ENCODE data around the gene PRR14. TPM values are rescaled to one million over a fixed set of nuclear protein-coding genes. Genes with fewer than 3 reads are reported as not detected.

The PRR14 gene
- total RNA-seq (2014; rRNA removed; shearing (Covaris generic)) (5.6 and 7.2 TPM in 2 replicates), polyA plus RNA-seq (2016; fragmentation: Nextera tagmentation; extraction: Ambion mirVana) (15.2 and 18.0 TPM in 2 replicates)

- H3K36me3 ChIP-seq (ENCODE audit: low read depth), result no peaks in the 10 kb centered on the region
- TF ChIP-seq EZH2 (IDR thresholded peaks at IDR 0.05; ENCODE audit: insufficient read depth, poor library complexity, severe bottlenecking) (no peak), EZH2phosphoT487 (IDR thresholded peaks at IDR 0.05; ENCODE audit: insufficient read depth, low read depth) (no peak)
- in situ Hi-C loops (cut with MboI), result no loop called here
- peak within 1 kb of the TSS; percentile 72 for H3K27ac ChIP-seq
- peak; percentile 99 for DNase-seq
- no peaks in the 10 kb centered on the region for H3F3A ChIP-seq (ENCODE audit: insufficient read depth)
- peak within 1 kb of the TSS; percentile 85 for H3K4me2 ChIP-seq (ENCODE audit: unreplicated experiment)
- 2 to 3% methylated on average over 35 to 52 of the region's 53 CpGs for WGBS, 2 experiments (ENCODE audit: low coverage in 1 of 2, low lambda C conversion rate in 2 of 2, missing lambda C conversion rate in 2 of 2)
- H3K9me3 ChIP-seq (ENCODE audit: low read depth), result no peaks in the 10 kb centered on the region
- peak within 1 kb of the TSS; percentile 87 for H3K9ac ChIP-seq
- H3K9me2 ChIP-seq (ENCODE audit: insufficient read depth), result no peaks in the 10 kb centered on the region
- H3K4me3 ChIP-seq, result peak within 1 kb of the TSS; percentile 96
- H3K4me1 ChIP-seq (ENCODE audit: insufficient read depth), result peaks cover 9% of the 10 kb centered on the region
- no peaks in the 10 kb centered on the region for H4K20me1 ChIP-seq (ENCODE audit: insufficient read depth)
- peak within 1 kb of the TSS; percentile 98 for H2AFZ ChIP-seq
- H3K79me2 ChIP-seq (ENCODE audit: insufficient read depth), result peaks cover 24% of the 10 kb centered on the region
- H3K27me3 ChIP-seq (replicated peaks; ENCODE audit: insufficient read depth), result no peaks in the 10 kb centered on the region
Measured at GRCh38 chr16:30650369-30651123, at the start of gene PRR14. PRR14 (plus strand) TSS chr16:30650960; CDS start chr16:30651646, 686 bp downstream.

GRCh38 chr16:30601966-30602365 lies 48.8 kb upstream of the PRR14 start:
- no peak overlapping the region for H3K4me3 ChIP-seq
- no peak overlapping the region for H2AFZ ChIP-seq
- no peaks in the 10 kb centered on the region for H3K27me3 ChIP-seq (replicated peaks; ENCODE audit: insufficient read depth)
- H3K9ac ChIP-seq, result no peak overlapping the region
- H3K9me2 ChIP-seq (ENCODE audit: insufficient read depth), result no peaks in the 10 kb centered on the region
- TF ChIP-seq EZH2 (IDR thresholded peaks at IDR 0.05; ENCODE audit: insufficient read depth, poor library complexity, severe bottlenecking) (no peak), EZH2phosphoT487 (IDR thresholded peaks at IDR 0.05; ENCODE audit: insufficient read depth, low read depth) (no peak)
- in situ Hi-C loops (cut with MboI), result loop anchor here (25.0 kb wide), 1 partner anchor 465 kb away; no protein-coding TSS in a partner anchor
- H3K9me3 ChIP-seq (ENCODE audit: low read depth), result no peaks in the 10 kb centered on the region
- WGBS, 2 experiments (ENCODE audit: low coverage in 1 of 2, low lambda C conversion rate in 2 of 2, missing lambda C conversion rate in 2 of 2), result 75 to 78% methylated on average over 4 of the region's 4 CpGs
- H4K20me1 ChIP-seq (ENCODE audit: insufficient read depth), result no peaks in the 10 kb centered on the region
- 0 out of 2 replicates have a peak, but pooled peaks cover 10% of the 10 kb centered on the region for H3K36me3 ChIP-seq (ENCODE audit: low read depth)
- no peak overlapping the region for H3K4me2 ChIP-seq (ENCODE audit: unreplicated experiment)
- no peaks in the 10 kb centered on the region; the same call in 1 of the 2 replicates for H3K79me2 ChIP-seq (ENCODE audit: insufficient read depth)
- DNase-seq, result no peak
- peak overlapping the region; percentile 61; the same call in 1 of the 2 replicates for H3K27ac ChIP-seq
- peaks cover 17% of the 10 kb centered on the region for H3K4me1 ChIP-seq (ENCODE audit: insufficient read depth)
- peaks cover 23% of the 10 kb centered on the region for H3F3A ChIP-seq (ENCODE audit: insufficient read depth)

GRCh38 chr16:30602616-30603277 lies 48.0 kb upstream of the PRR14 start:
- peak overlapping the region; percentile 44 for H3K9ac ChIP-seq
- in situ Hi-C loops (cut with MboI), result loop anchor here (25.0 kb wide), 1 partner anchor 465 kb away; no protein-coding TSS in a partner anchor
- no peaks in the 10 kb centered on the region for H3K27me3 ChIP-seq (replicated peaks; ENCODE audit: insufficient read depth)
- DNase-seq, result peak; percentile 73
- H3K9me3 ChIP-seq (ENCODE audit: low read depth), result no peaks in the 10 kb centered on the region
- H3K4me2 ChIP-seq (ENCODE audit: unreplicated experiment), result peak overlapping the region; percentile 44
- peaks cover 2% of the 10 kb centered on the region for H3K79me2 ChIP-seq (ENCODE audit: insufficient read depth)
- 15 to 20% methylated on average over 4 of the region's 4 CpGs for WGBS, 2 experiments (ENCODE audit: low coverage in 1 of 2, low lambda C conversion rate in 2 of 2, missing lambda C conversion rate in 2 of 2)
- no peaks in the 10 kb centered on the region for H3K9me2 ChIP-seq (ENCODE audit: insufficient read depth)
- H3K4me1 ChIP-seq (ENCODE audit: insufficient read depth), result peaks cover 17% of the 10 kb centered on the region
- no peaks in the 10 kb centered on the region for H4K20me1 ChIP-seq (ENCODE audit: insufficient read depth)
- H2AFZ ChIP-seq, result no peak overlapping the region
- no peak overlapping the region for H3K4me3 ChIP-seq
- 0 out of 2 replicates have a peak, but pooled peaks cover 10% of the 10 kb centered on the region for H3K36me3 ChIP-seq (ENCODE audit: low read depth)
- H3K27ac ChIP-seq, result peak overlapping the region; percentile 61
- TF ChIP-seq EZH2phosphoT487 (IDR thresholded peaks at IDR 0.05; ENCODE audit: insufficient read depth, low read depth) (no peak), EZH2 (IDR thresholded peaks at IDR 0.05; ENCODE audit: insufficient read depth, poor library complexity, severe bottlenecking) (no peak)
- H3F3A ChIP-seq (ENCODE audit: insufficient read depth), result peaks cover 23% of the 10 kb centered on the region

- no peaks in the 10 kb centered on the region for H3K9me2 ChIP-seq (ENCODE audit: insufficient read depth)
- in situ Hi-C loops (cut with MboI), result loop anchor here (25.0 kb wide), 1 partner anchor 467 kb away; no protein-coding TSS in a partner anchor
- peaks cover 23% of the 10 kb centered on the region for H3F3A ChIP-seq (ENCODE audit: insufficient read depth)
- DNase-seq, result peak; percentile 71
- 42 to 45% methylated on average over 7 of the region's 7 CpGs for WGBS, 2 experiments (ENCODE audit: low coverage in 1 of 2, low lambda C conversion rate in 2 of 2, missing lambda C conversion rate in 2 of 2)
- H4K20me1 ChIP-seq (ENCODE audit: insufficient read depth), result no peaks in the 10 kb centered on the region
- H3K79me2 ChIP-seq (ENCODE audit: insufficient read depth), result peaks cover 14% of the 10 kb centered on the region
- peaks cover 17% of the 10 kb centered on the region for H3K4me1 ChIP-seq (ENCODE audit: insufficient read depth)
- TF ChIP-seq EZH2phosphoT487 (IDR thresholded peaks at IDR 0.05; ENCODE audit: insufficient read depth, low read depth) (no peak), EZH2 (IDR thresholded peaks at IDR 0.05; ENCODE audit: insufficient read depth, poor library complexity, severe bottlenecking) (no peak)
- no peaks in the 10 kb centered on the region for H3K9me3 ChIP-seq (ENCODE audit: low read depth)
- H2AFZ ChIP-seq, result no peak overlapping the region
- no peaks in the 10 kb centered on the region for H3K27me3 ChIP-seq (replicated peaks; ENCODE audit: insufficient read depth)
- peak overlapping the region; percentile 61 for H3K27ac ChIP-seq
- H3K4me3 ChIP-seq, result no peak overlapping the region
- peak overlapping the region; percentile 27 for H3K9ac ChIP-seq
- H3K36me3 ChIP-seq (ENCODE audit: low read depth), result 0 out of 2 replicates have a peak, but pooled peaks cover 10% of the 10 kb centered on the region
- no peak overlapping the region for H3K4me2 ChIP-seq (ENCODE audit: unreplicated experiment)
Measured at GRCh38 chr16:30603945-30604315, 46.8 kb upstream of the PRR14 start.
